ENCODE measurements around the gene THADA.

The THADA gene

GRCh38 chr2:43444989-43445645, 150.7 kb downstream of the THADA start:
- TF ChIP-seq CTCF (IDR thresholded peaks at IDR 0.05; ENCODE audit: insufficient read depth, missing control alignments), result no peak
- FAIRE-seq (no peak), DNase-seq (ENCODE audit: insufficient read length, low spot score) (no peak)

GRCh38 chr2:43443282-43443681, 152.6 kb downstream of the THADA start:
- DNase-seq (ENCODE audit: insufficient read length, low spot score) (no peak), FAIRE-seq (no peak)
- no peak for TF ChIP-seq CTCF (IDR thresholded peaks at IDR 0.05; ENCODE audit: insufficient read depth, missing control alignments)

DNA sequence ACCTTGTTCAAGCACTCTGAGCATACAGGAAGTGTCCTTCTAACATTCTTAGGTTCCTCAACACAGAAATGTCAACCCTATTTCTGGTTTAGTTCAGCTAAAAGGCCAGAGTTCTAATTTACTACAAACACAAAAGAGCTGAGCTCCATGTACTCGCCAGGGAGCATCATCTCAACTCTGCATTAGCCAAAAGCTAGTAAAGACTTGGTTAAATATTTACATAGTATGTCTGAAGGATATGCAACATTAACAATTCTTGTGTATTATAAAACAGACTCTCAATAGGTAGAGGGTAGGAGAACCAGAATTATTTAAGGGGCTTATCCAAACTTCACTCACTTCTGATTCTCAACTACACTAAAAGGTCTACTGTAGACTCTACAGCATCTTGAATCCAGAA, 154.6 kb downstream of the THADA start:
- TF ChIP-seq CTCF (IDR thresholded peaks at IDR 0.05; ENCODE audit: insufficient read depth, missing control alignments), result no peak
- FAIRE-seq, result no peak
- no peak for DNase-seq (ENCODE audit: insufficient read length, low spot score)

DNA sequence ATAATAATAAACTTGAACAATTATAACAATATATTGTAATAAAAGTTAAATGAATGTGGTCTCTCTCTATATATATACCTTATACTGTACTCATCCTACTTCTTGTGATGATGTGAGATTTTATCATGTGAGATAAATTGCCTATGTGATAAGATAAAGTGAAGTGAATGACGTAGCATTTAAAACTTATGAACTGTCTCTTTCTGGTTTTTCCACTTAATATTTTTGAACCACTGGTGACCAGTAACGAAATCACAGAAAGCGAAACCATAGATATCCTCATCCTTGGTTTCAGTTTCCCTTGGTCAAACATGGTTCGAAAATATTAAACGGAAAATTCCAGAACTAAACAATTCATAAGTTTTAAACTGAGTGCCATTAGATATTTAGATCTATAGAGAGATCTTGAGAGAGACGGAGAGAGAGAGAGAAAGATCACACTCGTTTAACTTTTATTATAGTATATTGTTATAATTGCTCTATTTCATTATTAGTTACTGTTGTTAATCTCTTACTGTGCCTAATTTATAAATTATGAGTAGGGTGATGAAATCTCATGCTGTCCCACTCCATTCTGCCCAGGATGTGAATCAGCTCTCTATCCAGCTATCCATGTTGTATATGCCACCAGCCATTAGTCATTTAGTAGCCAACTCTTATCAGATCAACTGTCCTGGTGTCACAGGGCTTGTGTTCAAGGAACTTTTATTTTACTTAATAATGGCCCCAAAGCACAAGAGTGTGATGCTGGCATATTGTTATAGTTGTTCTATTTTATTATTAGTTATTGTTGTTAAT, 156.8 kb downstream of the THADA start:
- DNase-seq (ENCODE audit: insufficient read length, low spot score), result no peak
- TF ChIP-seq CTCF (IDR thresholded peaks at IDR 0.05; ENCODE audit: insufficient read depth, missing control alignments), result no peak
- FAIRE-seq, result no peak

- no peak for TF ChIP-seq CTCF (IDR thresholded peaks at IDR 0.05; ENCODE audit: insufficient read depth, missing control alignments)
- DNase-seq (ENCODE audit: insufficient read length, low spot score), result no peak
- FAIRE-seq, result no peak
Observed at GRCh38 chr2:43438342-43438741, 157.5 kb downstream of the THADA start.

DNA sequence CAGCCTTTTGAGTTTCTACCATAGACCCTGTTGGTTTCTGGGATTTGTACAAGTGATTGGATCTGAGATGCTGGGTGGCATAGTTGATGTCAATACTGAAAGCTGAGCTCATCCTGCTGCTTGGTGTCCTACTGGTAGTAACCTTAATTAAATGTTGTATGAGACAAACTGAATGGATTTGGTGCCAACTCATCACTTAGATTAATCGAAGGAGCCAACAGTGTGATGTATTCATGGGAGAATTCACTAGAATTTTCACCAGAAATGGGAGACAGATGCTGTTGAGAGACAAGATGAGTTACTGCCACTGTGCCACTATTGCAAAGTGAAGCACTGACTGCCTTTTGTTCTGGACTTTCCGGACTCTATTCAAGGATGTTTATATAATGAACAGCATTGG, 158.5 kb downstream of the THADA start:
- TF ChIP-seq CTCF (IDR thresholded peaks at IDR 0.05; ENCODE audit: insufficient read depth, missing control alignments), result no peak
- DNase-seq (ENCODE audit: insufficient read length, low spot score), result no peak
- no peak for FAIRE-seq

DNA sequence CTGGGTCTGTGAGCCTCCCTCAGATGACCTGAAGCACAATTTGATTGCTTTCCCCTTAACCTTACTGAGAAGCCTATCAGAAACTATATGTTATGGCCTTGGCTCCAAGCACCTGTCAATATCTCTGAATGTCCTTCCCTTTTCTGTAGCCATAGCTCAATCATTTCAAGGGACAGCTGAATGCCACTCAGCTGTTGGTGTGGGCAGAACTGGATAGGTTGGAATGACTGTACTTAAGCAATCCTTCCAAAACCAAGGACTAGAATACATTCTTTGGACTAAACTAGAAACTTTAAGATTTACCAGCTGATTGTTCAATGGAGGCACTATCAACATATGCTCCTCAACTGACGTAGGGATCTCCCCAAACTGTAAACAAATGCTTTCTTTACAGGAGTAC, 159.4 kb downstream of the THADA start:
- TF ChIP-seq CTCF (IDR thresholded peaks at IDR 0.05; ENCODE audit: insufficient read depth, missing control alignments), result no peak
- DNase-seq (ENCODE audit: insufficient read length, low spot score) (no peak), FAIRE-seq (no peak)

Data from D721Med (cell line).